Activated naive CD4-positive, alpha-beta T cell treated with anti-CD3 and anti-CD28 coated beads for 36 hours (primary cell): ENCODE measurements around the gene MPPED2. TPM values are rescaled to one million over a fixed set of nuclear protein-coding genes. Genes with fewer than 3 reads are reported as not detected.

ENCODE experiments used
- CTCF ChIA-PET: fragments of 350-600 bp; sonication (Branson Sonifier 250); formaldehyde crosslinking; loops from one replicate; lab custom pipeline; 2021; ENCODE audit warnings: antibody characterized with exemption; lab: Charles Lee
- DNase-seq: peaks from one replicate; pipeline ENCODE4 v3.0.0-alpha.2; 2020
- H3K27ac Mint-ChIP-seq: one replicate; pipeline ENCODE4 v1.8.0; 2021; ENCODE audit warnings: mild to moderate bottlenecking, mixed read lengths
- H3K27me3 Mint-ChIP-seq: one replicate; pipeline ENCODE4 v1.8.0; 2021; ENCODE audit warnings: low read depth, mixed read lengths
- H3K36me3 Mint-ChIP-seq: one replicate; pipeline ENCODE4 v1.8.0; 2021; ENCODE audit warnings: low read depth, mixed read lengths
- H3K4me1 Mint-ChIP-seq: one replicate; pipeline ENCODE4 v1.8.0; 2021; ENCODE audit warnings: low read depth, mixed read lengths
- H3K4me3 Mint-ChIP-seq: one replicate; pipeline ENCODE4 v1.8.0; 2021; ENCODE audit warnings: mild to moderate bottlenecking, moderate library complexity, mixed read lengths
- H3K9me3 Mint-ChIP-seq: one replicate; pipeline ENCODE4 v1.8.0; 2021; ENCODE audit warnings: mixed read lengths
- intact Hi-C: fragments of 100-400 bp; cut with micrococcal nuclease; formaldehyde crosslinking; loops from one replicate; pipeline ENCODE4 v1.15.1; 2023
- total RNA-seq, 2 experiments: library from RNA; stranded (reverse); gene quantifications; one replicate each; pipeline ENCODE4 v1.2.3, GENCODE V29; 2021

The MPPED2 gene, protein sequence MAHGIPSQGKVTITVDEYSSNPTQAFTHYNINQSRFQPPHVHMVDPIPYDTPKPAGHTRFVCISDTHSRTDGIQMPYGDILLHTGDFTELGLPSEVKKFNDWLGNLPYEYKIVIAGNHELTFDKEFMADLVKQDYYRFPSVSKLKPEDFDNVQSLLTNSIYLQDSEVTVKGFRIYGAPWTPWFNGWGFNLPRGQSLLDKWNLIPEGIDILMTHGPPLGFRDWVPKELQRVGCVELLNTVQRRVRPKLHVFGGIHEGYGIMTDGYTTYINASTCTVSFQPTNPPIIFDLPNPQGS
- not detected for total RNA-seq

DNA sequence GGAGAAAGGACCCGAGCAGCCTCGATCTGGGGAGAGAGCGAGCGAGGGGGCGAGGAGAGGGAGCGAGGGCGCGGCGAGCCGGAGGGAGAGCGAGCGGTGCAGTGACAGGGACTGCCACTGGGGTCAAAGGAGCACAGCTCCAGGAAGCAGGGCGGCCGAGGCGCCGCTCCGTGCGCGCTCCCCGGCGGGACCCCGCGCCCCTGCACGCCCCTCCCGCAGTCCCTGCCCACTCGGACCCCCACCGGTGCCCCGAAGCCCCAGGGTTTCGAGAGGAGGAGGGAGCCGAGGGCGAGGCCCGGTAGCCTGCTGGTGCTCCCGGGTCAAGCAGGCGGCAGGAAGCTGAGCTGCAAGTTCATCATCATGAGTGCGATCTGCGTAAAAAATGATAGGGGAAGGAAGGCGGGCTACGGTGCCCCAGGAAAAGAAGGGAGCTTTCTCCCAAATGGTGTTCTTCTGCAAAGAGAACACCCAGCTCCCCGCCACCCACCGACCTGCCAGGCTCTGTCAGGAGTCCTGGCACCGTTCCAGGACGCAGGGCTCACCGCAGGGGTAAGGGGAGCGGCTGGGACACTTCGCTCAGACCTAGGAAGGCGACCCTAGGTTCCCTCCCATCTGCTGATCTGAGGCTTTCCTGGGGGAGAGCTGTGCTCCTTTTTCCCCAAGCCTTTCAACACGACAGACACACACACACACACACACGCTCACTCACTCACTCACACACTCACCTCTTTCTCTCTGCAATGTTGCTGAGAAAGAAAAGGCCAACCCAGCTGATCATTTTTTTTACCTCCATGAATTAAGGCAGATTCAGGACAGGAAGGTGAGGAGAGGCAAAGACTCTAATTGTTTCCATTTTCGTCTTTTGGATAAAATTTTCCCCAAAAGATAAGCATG is at the start of gene MPPED2:
Gene MPPED2, minus strand, starts transcription at position 103 of the 894 bp plus-strand sequence. CDS start 5,980 bp downstream, outside the sequence.
- Mint-ChIP-seq H3K4me1 (peaks cover 2% of the 10 kb centered on the region), H3K36me3 (no peaks in the 10 kb centered on the region), H3K27ac (no peak within 1 kb of the TSS), H3K9me3 (no peaks in the 10 kb centered on the region), H3K4me3 (peak within 1 kb of the TSS; percentile 56), H3K27me3 (peaks cover 46% of the 10 kb centered on the region)
- peak; percentile 14 for DNase-seq
- CTCF ChIA-PET: interaction anchor here (0.6 kb wide), 1 partner anchor 210 kb away, joined by 3 read pairs; no protein-coding TSS in a partner anchor
- intact Hi-C loops: no loop called here

DNA sequence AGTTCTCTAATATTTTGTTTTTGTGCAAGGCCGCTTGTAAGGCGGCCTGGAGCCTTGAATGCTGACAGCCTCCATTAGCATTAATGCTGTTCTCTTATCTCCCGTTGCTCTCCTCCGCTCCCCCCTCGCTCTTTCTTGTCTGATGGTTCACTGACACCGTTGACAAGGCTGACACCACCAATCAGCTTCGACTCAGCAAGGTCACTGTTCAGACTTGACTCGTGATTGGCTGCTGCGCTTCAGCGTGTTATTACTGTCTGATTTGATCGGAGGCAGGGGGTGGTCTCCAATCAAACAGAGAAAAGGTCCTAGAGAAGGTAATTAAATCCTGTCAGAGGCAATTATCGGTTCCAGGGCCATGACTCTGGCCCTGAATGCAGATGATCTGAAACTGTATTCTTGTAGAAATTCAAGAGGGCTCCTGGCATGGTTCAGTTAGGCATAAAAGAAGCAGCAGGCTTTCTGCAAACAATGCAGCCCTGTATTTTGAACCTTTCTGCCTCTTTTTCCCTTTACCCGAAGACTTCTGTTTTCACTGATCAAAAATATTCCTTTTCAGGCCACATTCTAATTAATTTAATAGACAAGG is 49.3 kb upstream of the MPPED2 start:
- H3K4me3 Mint-ChIP-seq: no peak overlapping the region
- H3K27me3 Mint-ChIP-seq: no peaks in the 10 kb centered on the region
- no peaks in the 10 kb centered on the region for H3K9me3 Mint-ChIP-seq
- H3K4me1 Mint-ChIP-seq: no peaks in the 10 kb centered on the region
- CTCF ChIA-PET: no interaction called here
- intact Hi-C loops: no loop called here
- no peak overlapping the region for H3K27ac Mint-ChIP-seq
- no peaks in the 10 kb centered on the region for H3K36me3 Mint-ChIP-seq
- no peak for DNase-seq

DNA sequence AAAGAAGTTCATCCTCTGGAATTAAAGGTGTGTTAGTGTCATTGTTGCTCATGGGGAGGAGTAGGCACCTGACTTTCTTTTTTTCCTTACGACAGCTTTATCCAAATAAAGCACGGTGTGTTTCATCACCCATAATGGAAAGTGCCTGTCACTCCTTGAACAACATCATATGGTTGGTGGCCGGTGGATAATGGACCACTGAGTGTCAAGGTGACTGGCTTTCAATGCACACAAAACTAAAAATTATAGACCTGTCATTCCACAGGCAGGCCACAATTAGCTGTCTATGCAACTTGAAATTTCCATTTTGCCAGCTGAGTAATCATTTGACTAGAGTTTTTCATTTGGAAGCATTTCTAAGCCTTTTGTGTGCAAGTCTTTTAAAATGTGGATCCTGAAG is 45.0 kb upstream of the MPPED2 start:
- H3K4me1 Mint-ChIP-seq: no peaks in the 10 kb centered on the region
- intact Hi-C loops: no loop called here
- H3K9me3 Mint-ChIP-seq: no peaks in the 10 kb centered on the region
- CTCF ChIA-PET: no interaction called here
- H3K27me3 Mint-ChIP-seq: peaks cover 1% of the 10 kb centered on the region
- DNase-seq: no peak
- H3K27ac Mint-ChIP-seq: no peak overlapping the region
- H3K36me3 Mint-ChIP-seq: no peaks in the 10 kb centered on the region
- no peak overlapping the region for H3K4me3 Mint-ChIP-seq

DNA sequence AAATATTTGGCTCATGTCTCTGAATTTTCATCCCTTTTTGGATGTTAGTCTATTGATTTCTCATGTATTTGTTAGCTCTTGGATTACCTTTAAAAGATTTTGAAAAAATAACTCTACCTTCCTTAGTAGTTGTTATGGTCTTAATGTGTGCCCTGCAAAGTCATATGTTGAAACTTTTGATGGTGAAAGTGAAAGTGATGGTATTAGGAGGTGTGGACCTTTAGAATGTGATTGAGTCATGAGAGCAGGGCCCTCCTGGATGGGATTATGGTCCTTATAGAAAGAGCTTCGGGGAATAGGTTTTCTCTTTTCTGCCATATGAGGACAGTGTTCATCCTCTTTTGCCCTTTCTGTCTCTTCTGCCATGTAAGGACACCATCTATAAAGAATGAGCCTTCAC is 33.6 kb upstream of the MPPED2 start:
- no peak overlapping the region for H3K4me3 Mint-ChIP-seq
- no peaks in the 10 kb centered on the region for H3K4me1 Mint-ChIP-seq
- CTCF ChIA-PET: no interaction called here
- no peaks in the 10 kb centered on the region for H3K27me3 Mint-ChIP-seq
- H3K9me3 Mint-ChIP-seq: peaks cover 5% of the 10 kb centered on the region
- no peak for DNase-seq
- intact Hi-C loops: no loop called here
- H3K36me3 Mint-ChIP-seq: no peaks in the 10 kb centered on the region
- H3K27ac Mint-ChIP-seq: no peak overlapping the region

DNA sequence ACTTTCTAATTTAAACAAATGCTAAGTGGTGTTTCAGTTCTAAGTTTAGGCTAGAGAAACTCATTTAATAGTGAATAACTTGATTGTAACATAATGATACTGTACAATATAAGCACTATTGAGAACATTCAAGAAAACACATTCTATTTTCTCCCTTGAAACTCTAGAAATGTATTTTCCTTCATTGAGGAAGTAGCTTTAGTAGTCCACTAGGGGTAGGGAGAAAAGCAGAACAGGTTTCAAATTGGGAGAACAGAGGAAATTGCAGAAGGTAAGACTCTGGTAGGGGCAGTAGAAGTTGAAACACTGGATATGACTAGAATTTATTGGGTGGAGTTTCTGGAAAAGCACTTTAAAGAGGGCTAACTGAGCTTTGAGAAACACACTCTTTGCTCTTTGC is 31.6 kb upstream of the MPPED2 start:
- no peaks in the 10 kb centered on the region for H3K4me1 Mint-ChIP-seq
- CTCF ChIA-PET: no interaction called here
- DNase-seq: no peak
- H3K9me3 Mint-ChIP-seq: peaks cover 2% of the 10 kb centered on the region
- no peaks in the 10 kb centered on the region for H3K27me3 Mint-ChIP-seq
- no peak overlapping the region for H3K27ac Mint-ChIP-seq
- no peak overlapping the region for H3K4me3 Mint-ChIP-seq
- H3K36me3 Mint-ChIP-seq: no peaks in the 10 kb centered on the region
- intact Hi-C loops: no loop called here

DNA sequence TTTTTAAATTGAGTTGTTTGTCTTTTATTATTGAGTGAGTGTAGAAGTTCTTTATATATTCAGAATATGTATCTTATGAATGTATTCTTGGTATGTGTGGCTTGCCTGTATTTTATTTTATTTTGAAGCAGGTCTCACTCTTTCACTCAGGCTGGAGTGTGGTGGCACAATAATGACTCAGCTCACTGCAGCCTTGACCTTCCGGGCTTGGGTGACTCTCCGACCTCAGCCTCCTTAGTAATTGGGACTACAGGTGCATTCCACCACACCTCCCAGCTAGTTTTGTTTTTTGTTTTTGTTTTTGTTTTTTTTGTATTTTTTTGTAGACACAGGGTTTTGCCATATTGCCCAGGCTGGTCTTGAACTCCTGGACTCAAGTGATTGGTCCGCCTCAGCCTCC is 24.5 kb upstream of the MPPED2 start:
- H3K27ac Mint-ChIP-seq: no peak overlapping the region
- intact Hi-C loops: no loop called here
- no peaks in the 10 kb centered on the region for H3K9me3 Mint-ChIP-seq
- no peaks in the 10 kb centered on the region for H3K36me3 Mint-ChIP-seq
- no peaks in the 10 kb centered on the region for H3K4me1 Mint-ChIP-seq
- CTCF ChIA-PET: no interaction called here
- no peaks in the 10 kb centered on the region for H3K27me3 Mint-ChIP-seq
- no peak for DNase-seq
- no peak overlapping the region for H3K4me3 Mint-ChIP-seq

DNA sequence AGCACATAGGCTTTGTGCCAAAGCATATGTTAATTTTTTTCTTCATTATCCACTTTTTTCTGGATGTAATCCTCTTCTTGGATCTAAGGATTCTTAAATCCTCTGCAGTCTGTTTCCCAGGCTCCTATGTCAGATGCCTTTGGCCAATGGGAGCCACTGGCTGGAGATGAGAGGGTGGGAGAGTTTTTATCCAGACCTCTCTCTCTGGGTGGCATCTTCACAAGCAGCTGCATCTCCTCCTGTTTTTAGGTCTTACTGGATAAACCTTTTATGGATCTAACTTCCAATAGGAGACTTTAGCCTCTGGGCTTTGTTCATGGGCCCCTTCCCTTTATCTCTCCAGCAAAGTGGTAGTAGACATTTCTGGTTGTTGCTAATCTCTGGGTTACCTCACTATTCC is 22.4 kb upstream of the MPPED2 start:
- DNase-seq: no peak
- CTCF ChIA-PET: interaction anchor here (0.6 kb wide), 1 partner anchor 83 kb away, joined by 5 read pairs; no protein-coding TSS in a partner anchor
- H3K9me3 Mint-ChIP-seq: no peaks in the 10 kb centered on the region
- H3K27me3 Mint-ChIP-seq: no peaks in the 10 kb centered on the region
- no peaks in the 10 kb centered on the region for H3K36me3 Mint-ChIP-seq
- intact Hi-C loops: no loop called here
- H3K4me3 Mint-ChIP-seq: no peak overlapping the region
- H3K4me1 Mint-ChIP-seq: no peaks in the 10 kb centered on the region
- H3K27ac Mint-ChIP-seq: no peak overlapping the region

DNA sequence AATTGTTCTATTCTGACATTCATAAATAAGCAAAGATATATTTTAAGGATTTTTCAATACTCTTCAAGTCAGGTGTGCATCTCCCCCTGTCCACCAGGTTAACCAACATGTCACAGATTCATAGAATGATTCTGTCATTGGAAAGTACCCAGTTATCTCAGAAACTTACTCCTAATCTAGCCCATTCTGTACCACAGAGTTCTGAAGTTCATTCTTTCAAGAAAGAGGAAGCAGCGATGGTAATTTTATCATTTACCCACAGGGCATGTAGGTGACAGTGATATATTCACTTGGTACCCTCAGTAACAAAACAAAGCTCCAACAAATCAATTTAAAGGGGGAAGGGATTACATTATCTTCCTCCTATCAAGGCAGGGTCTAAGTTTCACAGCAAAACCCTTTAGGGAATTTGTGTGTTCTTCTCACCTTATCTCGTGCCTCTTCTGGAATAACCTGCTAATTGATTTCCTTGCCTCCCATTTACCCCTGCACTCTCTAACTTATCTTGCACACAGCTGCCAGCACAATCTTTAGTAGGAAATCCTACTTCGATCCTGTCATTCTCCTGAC is 19.0 kb upstream of the MPPED2 start:
- H3K36me3 Mint-ChIP-seq: no peaks in the 10 kb centered on the region
- no peaks in the 10 kb centered on the region for H3K4me1 Mint-ChIP-seq
- CTCF ChIA-PET: no interaction called here
- H3K9me3 Mint-ChIP-seq: peaks cover 4% of the 10 kb centered on the region
- intact Hi-C loops: no loop called here
- H3K27me3 Mint-ChIP-seq: no peaks in the 10 kb centered on the region
- no peak overlapping the region for H3K27ac Mint-ChIP-seq
- no peak for DNase-seq
- no peak overlapping the region for H3K4me3 Mint-ChIP-seq

DNA sequence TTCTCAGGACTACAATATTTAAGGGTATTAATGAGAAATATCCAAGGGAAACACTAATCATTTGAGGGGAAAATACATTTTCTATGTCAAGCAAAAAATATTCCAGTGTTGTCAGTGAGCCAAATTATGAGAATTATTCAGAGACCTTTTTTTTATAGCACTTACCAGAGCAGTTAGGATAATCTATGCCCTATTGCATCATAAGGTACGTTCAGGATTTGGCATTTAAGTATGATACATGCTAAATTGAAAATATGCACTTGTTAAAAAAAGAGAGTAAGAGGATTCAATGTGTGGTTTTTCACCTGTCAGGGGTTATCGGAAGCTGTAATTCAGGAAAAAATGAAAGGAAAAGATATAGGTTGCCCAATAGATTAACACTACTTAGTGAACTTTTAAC is 17.2 kb upstream of the MPPED2 start:
- Mint-ChIP-seq H3K27me3 (no peaks in the 10 kb centered on the region), H3K27ac (no peak overlapping the region), H3K36me3 (no peaks in the 10 kb centered on the region), H3K4me1 (no peaks in the 10 kb centered on the region), H3K9me3 (peaks cover 4% of the 10 kb centered on the region), H3K4me3 (no peak overlapping the region)
- CTCF ChIA-PET: no interaction called here
- no peak for DNase-seq
- intact Hi-C loops: no loop called here

DNA sequence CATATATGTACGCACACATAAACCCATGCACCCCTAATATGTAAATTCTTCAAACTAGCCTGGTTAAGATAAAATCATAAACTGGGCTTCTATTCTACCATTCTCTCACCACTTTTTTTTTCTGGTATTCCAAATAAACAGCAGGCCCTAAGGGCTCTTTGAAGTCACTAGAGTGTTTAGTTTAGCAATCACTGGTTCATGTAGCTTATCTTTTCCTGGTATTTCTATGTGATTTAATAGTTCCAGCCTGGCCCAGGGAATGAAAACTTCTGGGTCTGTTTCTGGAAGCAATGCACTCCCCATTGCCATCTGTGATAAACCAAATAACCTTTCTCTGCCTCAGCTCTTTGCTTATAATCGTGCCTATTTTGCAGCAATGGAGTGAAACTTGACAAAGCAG is 10.7 kb upstream of the MPPED2 start:
- Mint-ChIP-seq H3K4me3 (no peak overlapping the region), H3K4me1 (no peaks in the 10 kb centered on the region), H3K27me3 (no peaks in the 10 kb centered on the region), H3K27ac (no peak overlapping the region), H3K9me3 (peaks cover 4% of the 10 kb centered on the region), H3K36me3 (no peaks in the 10 kb centered on the region)
- CTCF ChIA-PET: interaction anchor here (1.2 kb wide), 1 partner anchor 22 kb away, joined by 3 read pairs; no protein-coding TSS in a partner anchor
- no peak for DNase-seq
- intact Hi-C loops: no loop called here

DNA sequence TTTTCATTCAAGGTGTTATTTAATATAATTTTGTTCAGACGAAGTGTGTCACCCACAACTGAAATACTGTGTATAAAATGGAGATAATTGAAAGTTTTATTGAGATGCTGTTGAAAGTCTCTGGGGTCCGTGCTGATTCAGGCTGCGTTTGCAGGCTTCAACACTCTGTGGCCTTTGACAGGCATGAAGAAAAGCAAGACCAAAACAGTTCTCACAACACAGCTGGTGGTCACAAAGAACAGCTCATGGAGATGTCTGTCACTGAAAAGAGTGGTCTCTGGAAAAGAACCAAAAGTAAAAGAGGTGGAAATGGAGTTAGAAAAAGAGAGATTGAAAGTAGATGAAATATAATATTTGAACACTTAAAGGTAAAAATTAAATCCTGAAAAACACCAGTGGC is 9.8 kb upstream of the MPPED2 start:
- Mint-ChIP-seq H3K9me3 (no peaks in the 10 kb centered on the region), H3K4me1 (no peaks in the 10 kb centered on the region), H3K27ac (no peak overlapping the region), H3K27me3 (no peaks in the 10 kb centered on the region), H3K36me3 (no peaks in the 10 kb centered on the region), H3K4me3 (no peak overlapping the region)
- CTCF ChIA-PET: interaction anchor here (1.1 kb wide), 1 partner anchor 27 kb away, joined by 3 read pairs; no protein-coding TSS in a partner anchor
- intact Hi-C loops: no loop called here
- DNase-seq: no peak
